OCI-M2 (cell line): ENCODE results near the gene CD37.

Experiments
- DNase-seq: peaks from one replicate; lab custom pipeline; 2025; ENCODE audit not compliant: unreplicated experiment; lab: John Stamatoyannopoulos, UW

Gene CD37

GRCh38 chr19:49344505-49345423, 9.6 kb downstream of the CD37 start:
- no peak for DNase-seq

GRCh38 chr19:49347191-49347590, 12.0 kb downstream of the CD37 start:
- no peak for DNase-seq

- DNase-seq, result no peak
Measured at GRCh38 chr19:49347835-49348234, 12.6 kb downstream of the CD37 start.

- DNase-seq, result no peak
Measured at GRCh38 chr19:49348305-49349189, 13.3 kb downstream of the CD37 start.

GRCh38 chr19:49349567-49349966, 14.4 kb downstream of the CD37 start:
- no peak for DNase-seq

GRCh38 chr19:49355909-49356353, 20.7 kb downstream of the CD37 start:
- DNase-seq, result no peak

GRCh38 chr19:49356382-49356781, 21.2 kb downstream of the CD37 start:
- no peak for DNase-seq

GRCh38 chr19:49357186-49357585, 22.0 kb downstream of the CD37 start:
- DNase-seq, result no peak

GRCh38 chr19:49359851-49360820, 24.9 kb downstream of the CD37 start:
- no peak for DNase-seq

- DNase-seq, result no peak
Measured at GRCh38 chr19:49361438-49362047, 26.3 kb downstream of the CD37 start.

GRCh38 chr19:49362048-49362928, 27.1 kb downstream of the CD37 start, which contains the start of gene TEAD2:
TEAD2 (minus strand) TSS chr19:49362416; CDS start chr19:49360075, 2,341 bp downstream.
- no peak for DNase-seq

- no peak for DNase-seq
Measured at GRCh38 chr19:49362929-49363267, 27.7 kb downstream of the CD37 start.

- peak; percentile 87 for DNase-seq
Measured at GRCh38 chr19:49363268-49364082, 28.3 kb downstream of the CD37 start, which contains the start of gene DKKL1. DKKL1 (plus strand) TSS chr19:49363877; CDS start chr19:49363999, 122 bp downstream.

GRCh38 chr19:49364083-49364737, 29.0 kb downstream of the CD37 start:
- DNase-seq, result no peak

GRCh38 chr19:49366110-49366509, 30.9 kb downstream of the CD37 start:
- DNase-seq, result no peak

GRCh38 chr19:49368711-49369358, 33.6 kb downstream of the CD37 start:
- DNase-seq, result no peak

GRCh38 chr19:49371184-49371583, 36.0 kb downstream of the CD37 start:
- no peak for DNase-seq
